ENCODE results near the gene GALNT14. TPM values are rescaled to one million over a fixed set of nuclear protein-coding genes. Genes with fewer than 3 reads are reported as not detected.

GALNT14 gene
- total RNA-seq, 1 donor from 2014 or later: 0.83 TPM

- no peaks in the 10 kb centered on the region for H3K4me1 ChIP-seq
- no peak overlapping the region for H3K4me3 ChIP-seq
- no peaks in the 10 kb centered on the region for H3K9me3 ChIP-seq
- DNase-seq (no peak), ATAC-seq (no peak)
- no peak for TF ChIP-seq CTCF (IDR thresholded peaks at IDR 0.05)
- intact Hi-C loops (cut with DNase I): no loop called here
- no peaks in the 10 kb centered on the region for H3K27me3 ChIP-seq (ENCODE audit: low read depth)
- H3K36me3 ChIP-seq: no peaks in the 10 kb centered on the region
- H3K27ac ChIP-seq: no peak overlapping the region
Observed at GRCh38 chr2:31107591-31108300, 30.5 kb downstream of the GALNT14 start.

GRCh38 chr2:31101701-31102100 lies 36.5 kb downstream of the GALNT14 start:
- Histone ChIP-seq H3K4me3 (no peak overlapping the region), H3K36me3 (no peaks in the 10 kb centered on the region), H3K4me1 (no peaks in the 10 kb centered on the region), H3K27ac (no peak overlapping the region), H3K9me3 (no peaks in the 10 kb centered on the region), H3K27me3 (ENCODE audit: low read depth) (no peaks in the 10 kb centered on the region)
- intact Hi-C loops (cut with DNase I): no loop called here
- TF ChIP-seq CTCF (IDR thresholded peaks at IDR 0.05): no peak
- DNase-seq (no peak), ATAC-seq (no peak)

- ATAC-seq: no peak
- Histone ChIP-seq H3K4me1 (no peaks in the 10 kb centered on the region), H3K9me3 (no peaks in the 10 kb centered on the region), H3K27me3 (ENCODE audit: low read depth) (no peaks in the 10 kb centered on the region), H3K36me3 (no peaks in the 10 kb centered on the region), H3K27ac (no peak overlapping the region), H3K4me3 (no peak overlapping the region)
- intact Hi-C loops (cut with DNase I): no loop called here
- DNase-seq: no peak
- no peak for TF ChIP-seq CTCF (IDR thresholded peaks at IDR 0.05)
Observed at GRCh38 chr2:31097962-31098613, 40.2 kb downstream of the GALNT14 start.

GRCh38 chr2:31090188-31090587 lies 48.1 kb downstream of the GALNT14 start:
- Histone ChIP-seq H3K4me3 (no peak overlapping the region), H3K27ac (no peak overlapping the region), H3K36me3 (no peaks in the 10 kb centered on the region), H3K27me3 (ENCODE audit: low read depth) (no peaks in the 10 kb centered on the region), H3K9me3 (no peaks in the 10 kb centered on the region), H3K4me1 (no peaks in the 10 kb centered on the region)
- no peak for DNase-seq
- intact Hi-C loops (cut with DNase I): no loop called here
- no peak for ATAC-seq
- no peak for TF ChIP-seq CTCF (IDR thresholded peaks at IDR 0.05)

GRCh38 chr2:31089645-31090044 lies 48.6 kb downstream of the GALNT14 start:
- Histone ChIP-seq H3K27me3 (ENCODE audit: low read depth) (no peaks in the 10 kb centered on the region), H3K36me3 (no peaks in the 10 kb centered on the region), H3K4me1 (no peaks in the 10 kb centered on the region), H3K9me3 (no peaks in the 10 kb centered on the region), H3K27ac (no peak overlapping the region), H3K4me3 (no peak overlapping the region)
- intact Hi-C loops (cut with DNase I): no loop called here
- TF ChIP-seq CTCF (IDR thresholded peaks at IDR 0.05): no peak
- DNase-seq (no peak), ATAC-seq (no peak)
